ENCODE data around the gene CRY2.

The CRY2 gene

DNA sequence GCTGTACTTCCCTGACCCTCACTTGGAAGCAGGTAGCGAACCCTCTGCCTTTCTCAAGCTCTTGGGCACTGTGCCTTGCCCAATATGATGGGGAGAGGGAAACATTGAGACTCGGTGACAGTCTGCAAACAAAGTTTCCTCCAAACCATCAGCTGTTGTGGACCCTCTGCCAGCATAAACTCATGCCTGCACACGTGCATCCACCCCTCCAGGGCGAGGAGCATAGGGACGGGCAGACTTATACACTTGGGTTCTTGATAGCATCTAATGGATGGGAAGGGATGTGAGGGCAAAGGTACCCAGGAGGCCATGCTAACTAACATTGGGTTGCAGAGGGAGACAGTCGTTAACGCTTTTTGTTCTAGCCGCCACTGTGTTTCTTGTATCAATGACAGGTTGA is 29.9 kb downstream of the CRY2 start:
- no peak for DNase-seq

DNA sequence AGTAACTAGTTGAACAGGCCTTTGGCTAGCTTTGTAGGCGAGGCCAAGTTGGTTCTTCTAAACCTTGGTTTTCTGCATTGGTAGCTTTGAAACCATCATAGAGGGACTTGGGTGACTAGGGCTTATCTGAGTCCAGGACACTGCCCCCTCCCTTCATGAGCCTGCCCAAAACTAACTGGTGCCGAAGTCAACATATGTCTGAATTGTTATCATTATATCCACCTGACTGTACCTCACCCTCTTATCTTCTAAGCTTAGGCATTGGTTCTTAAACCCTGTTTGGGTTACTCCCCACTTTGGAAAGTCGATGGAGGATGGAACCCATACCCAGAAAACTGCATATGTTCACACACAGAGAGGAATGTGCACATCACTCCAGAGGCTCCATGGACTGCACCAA is 30.6 kb downstream of the CRY2 start:
- no peak for DNase-seq

DNA sequence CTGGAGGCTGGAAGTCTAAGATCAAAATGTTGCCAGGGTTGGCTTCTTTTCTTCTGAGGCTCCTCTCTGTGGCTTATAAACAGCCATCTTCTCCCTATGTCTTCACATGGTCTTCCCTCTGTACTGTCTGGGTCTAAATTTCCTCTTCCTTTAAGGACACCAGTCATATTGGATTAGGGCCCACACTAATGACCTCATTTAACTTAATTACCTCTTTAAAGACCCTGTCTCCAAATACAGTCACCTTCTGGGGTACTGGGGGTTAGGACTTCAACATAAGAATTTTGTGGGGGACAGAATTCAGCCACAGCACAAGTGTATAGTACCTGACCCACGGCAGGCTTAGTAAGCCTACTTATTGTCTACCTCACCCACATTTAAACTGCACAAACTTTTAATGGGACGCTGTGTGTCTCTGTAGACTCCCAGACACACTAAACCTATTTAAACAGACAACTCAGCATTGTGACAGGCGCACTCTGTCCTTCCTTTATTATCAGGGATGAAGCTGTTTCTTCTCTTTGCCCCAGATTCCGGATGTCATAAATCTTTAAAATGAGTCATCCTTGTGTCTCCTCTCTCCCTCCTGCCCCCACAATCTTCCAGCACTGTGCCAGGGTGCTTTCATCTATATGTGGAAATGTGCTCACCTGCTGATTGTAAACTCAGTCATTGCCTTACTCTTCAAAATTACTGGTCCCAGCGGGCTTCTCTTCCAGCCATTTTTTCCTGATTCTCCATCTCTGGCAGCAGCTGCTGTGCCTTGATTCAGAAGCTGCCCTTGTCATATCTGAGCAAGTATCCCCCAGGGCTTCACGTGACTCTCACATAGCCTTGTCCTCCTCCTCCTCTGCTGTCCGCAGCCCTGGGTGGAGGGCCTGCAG is 32.8 kb downstream of the CRY2 start:
- DNase-seq = peak in 22 of 56 donors; percentile 15 to 72 (median 36)

GRCh38 chr11:45880772-45881570 is 33.7 kb downstream of the CRY2 start:
- no peak for DNase-seq

DNA sequence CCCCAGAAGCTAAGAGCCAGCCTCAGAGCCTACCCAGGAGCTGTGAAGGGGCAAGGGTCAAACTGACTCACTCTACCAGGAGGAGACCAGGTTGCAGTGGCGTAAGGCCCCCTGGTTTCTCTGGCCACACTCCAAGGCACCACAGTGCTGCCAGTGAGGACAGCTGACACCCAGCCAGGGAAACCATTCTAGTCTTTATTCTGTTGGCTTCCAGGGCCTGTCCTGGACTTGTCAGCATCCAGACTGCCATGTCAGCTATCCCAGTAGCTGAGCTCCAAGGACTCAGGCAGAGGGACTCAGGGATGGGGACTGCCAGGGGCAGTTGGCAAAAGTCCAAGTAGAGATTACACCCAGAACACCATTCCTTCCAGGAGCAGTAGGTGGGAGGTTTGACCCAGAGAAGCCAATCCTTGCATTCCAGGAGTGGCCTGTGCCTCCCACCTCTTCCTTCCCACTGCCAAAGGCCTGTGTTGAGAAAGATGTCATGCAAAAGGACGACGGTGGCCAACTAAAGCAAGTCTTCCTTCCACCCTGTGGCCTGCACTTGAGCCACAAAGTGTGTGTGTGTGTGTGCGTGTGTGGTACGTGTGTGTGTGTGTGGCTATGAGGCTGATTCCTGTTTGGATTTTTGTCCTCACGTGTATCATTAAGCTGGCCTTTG is 34.6 kb downstream of the CRY2 start:
- no peak for DNase-seq

DNA sequence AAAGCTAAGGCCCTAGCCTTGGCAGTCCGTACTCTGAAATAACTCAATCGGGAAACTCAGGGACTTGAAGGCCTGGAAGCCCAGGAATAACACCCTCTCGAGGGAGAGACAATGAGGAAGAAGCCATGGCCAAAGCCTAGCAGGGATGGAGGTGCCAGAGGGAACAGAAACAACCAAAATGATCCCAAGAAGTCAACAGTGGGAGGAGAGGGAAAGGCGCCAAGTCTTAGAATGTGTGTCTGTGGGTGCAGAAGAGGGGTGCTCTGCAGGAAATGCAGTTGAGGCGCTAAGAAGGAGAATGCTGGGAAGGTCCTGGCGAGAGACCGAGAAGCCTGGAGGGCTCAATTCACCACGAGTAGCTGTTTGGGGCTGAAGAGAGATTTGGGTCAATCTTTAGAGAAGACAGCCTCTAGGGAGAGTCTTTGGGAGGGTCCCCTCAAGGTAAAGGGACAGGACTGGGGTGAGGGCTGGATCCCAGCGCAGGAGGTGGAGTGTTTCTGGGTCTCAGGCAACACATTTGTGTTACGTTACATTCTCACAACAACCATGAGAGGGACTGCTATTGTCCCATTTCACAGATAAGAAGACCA is 37.4 kb downstream of the CRY2 start:
- no peak for DNase-seq

DNA sequence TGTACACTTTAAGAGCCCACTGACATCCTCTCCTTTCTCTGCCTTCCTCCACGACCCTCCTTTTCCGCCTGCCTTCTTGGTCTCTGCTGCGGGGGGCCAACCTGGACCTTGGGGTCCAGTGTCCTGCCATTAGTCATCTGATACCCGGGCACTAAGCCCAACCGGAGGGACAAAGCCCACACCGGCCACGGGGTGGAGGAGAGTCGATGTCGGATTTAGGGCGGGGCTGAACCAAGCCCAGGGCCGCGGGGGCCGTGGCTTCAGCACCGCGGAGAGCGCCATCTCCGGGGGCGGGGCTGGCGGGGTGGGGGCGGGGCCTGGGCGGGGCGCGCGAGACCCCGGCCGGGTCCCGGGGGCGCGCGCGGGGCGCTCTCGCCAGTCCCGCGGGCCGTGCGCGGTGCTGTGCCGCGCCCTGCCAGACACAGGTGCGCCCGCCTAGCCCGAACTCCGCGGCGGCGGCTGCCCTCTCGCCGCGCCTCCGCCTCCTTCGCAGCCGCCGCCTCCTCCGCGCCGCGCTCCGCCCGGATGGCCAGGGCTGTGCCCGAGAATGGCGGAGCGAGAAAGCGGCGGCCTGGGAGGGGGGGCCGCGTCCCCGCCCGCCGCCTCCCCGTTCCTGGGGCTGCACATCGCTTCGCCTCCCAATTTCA is 38.1 kb downstream of the CRY2 start, which contains the start of gene MAPK8IP1:
TSS of gene MAPK8IP1 (plus strand) at position 378 of the 647 bp plus-strand sequence. CDS start at position 548, 170 bp downstream.
- DNase-seq = peak in 30 of 56 donors; percentile 23 to 75 (median 38)

GRCh38 chr11:45885921-45886721 is 38.8 kb downstream of the CRY2 start:
- DNase-seq = peak in 1 of 56 donors; percentile 64

DNA sequence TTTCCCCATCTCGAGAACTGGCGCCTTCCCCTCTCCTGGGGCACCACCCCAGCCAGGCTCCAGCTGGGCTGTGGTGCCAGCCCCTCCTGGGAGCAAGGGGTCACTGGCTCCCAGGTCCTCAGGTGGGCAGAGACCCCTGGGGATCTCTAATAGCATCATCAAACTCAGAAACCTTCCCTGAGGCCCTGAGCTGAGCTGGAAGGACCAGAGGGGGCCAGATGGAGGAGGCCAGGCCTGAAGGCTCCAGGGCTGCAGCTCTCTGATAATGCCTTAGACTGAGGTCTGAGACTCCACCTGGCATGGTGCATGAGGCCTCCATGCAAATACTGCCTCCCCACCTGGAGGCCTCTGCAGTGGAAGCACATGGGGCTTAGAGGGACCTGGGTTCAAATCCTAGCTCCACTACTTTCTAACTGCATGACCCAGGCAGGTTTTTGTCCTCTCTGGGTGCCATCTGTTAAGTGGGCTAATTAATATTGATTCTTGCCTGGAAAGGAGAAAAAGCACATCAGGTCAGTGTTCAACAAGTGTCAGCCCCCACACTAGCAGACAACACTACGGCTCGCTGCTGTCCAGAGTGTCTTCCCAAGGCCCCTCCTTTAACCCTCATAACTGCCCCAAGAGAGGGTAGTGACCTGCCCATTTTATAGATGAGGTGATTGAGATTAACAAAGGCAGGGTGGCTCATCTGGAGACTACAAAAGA is 39.7 kb downstream of the CRY2 start:
- DNase-seq = no peak

DNA sequence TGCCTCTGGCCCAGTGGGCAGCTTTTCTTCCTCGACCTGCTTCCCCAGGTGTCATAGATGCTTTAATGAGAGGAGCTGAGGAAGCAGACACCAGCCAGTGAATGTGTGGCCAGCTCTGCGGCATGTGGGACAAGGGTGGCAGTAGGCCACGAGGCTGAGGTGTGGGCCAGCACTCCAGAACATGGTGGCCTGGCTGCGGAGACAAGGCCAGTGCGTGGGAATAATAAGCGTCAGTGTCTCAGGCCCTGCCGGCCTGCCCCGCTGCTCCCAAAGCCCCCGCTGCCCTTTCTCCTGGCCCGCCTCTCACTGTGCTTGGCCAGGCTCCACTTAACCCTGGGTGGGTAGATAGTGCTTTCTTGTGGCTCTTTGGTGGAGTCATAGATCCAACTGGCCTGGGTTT is 40.3 kb downstream of the CRY2 start:
- no peak for DNase-seq

- DNase-seq = no peak
Observed at GRCh38 chr11:45889555-45889954, 42.3 kb downstream of the CRY2 start.

DNA sequence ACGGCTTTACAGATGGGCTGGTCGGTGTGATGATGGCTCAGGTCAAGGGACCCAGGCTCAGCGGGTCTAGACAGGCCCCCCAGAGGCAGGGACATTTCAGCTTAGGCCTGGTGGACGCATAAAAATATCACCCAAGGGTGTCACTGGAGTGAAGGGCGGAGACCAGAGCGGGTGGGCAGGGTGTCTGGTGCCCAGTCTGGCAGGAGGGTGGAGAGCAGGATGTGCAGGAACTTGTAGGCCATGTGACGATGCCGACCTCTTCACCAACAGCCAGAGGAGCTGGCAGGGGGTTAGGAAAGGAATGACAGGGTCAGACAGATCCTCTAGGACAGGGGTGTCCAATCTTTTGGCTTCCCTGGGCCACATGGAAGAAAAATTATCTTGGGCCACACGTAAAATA is 42.7 kb downstream of the CRY2 start:
- no peak for DNase-seq

DNA sequence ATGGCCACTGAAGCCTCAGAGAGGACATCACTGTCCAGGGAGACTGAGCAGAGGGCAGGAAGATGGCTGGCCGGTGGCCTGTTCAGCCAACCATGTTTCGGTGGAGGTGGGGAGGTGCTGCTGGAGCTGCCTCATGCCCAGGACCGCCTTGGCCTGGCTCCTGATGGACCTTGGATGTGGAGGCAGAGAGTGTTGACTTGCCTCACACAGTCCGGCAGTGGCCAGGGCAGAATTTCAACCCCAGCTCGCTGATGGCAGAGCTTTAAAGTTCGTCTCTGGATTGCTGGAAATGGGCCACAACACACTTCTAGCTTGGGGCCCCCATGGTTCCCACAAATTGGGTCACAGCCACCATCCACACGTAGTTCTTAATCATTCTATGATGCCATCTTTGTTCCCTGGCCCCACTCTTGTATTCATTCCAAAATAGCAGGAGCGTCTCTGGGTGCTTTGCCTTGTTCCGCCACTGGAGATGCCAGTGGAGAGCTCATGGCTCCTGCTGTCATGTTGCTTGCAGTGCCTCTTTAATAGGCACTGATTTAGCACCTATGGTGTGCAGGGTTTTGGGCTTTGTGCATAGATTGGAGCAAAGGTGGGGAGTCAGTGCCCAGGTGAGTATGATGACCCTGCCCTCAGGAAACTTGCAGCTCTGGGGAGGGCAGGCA is 43.7 kb downstream of the CRY2 start:
- DNase-seq = peak in 3 of 56 donors; percentile 15 to 24 (median 23)

GRCh38 chr11:45892856-45893255 is 45.6 kb downstream of the CRY2 start:
- DNase-seq = no peak

DNA sequence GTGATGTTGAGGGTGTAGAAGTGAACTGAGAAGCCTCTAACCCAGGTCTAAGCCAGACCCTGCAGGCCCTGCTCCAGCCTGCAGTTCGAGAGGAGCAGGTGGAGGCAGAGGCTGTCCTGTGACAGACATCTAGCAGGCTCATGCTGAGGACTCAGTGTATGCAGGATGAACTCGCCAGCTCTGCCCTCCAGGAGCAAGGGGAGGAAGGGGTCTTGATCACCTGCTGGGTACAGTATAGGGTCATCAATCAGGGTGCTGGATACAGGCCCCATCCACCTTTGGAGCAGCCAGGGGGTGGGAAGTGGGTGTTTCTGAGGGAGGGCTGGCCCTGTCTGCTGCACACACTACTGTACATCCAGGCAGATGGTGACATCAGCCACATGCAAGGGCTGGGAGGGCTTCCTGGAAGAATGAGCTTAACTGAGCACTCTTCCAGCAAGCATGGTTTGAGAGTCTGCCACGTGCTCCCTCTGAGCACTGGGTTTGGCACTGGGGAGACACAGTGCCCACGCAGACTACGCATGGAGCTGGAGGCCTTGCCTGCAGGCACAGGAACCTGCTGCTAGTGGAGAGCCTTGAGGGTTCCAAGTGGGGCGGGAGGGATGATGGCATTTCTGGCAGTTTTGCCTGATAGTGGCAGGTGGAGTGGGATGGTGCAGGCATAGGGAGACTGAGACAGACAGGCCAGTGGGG is 47.4 kb downstream of the CRY2 start:
- peak in 10 of 56 donors; percentile 20 to 46 (median 38) for DNase-seq

- DNase-seq = no peak
Observed at GRCh38 chr11:45895553-45896259, 48.4 kb downstream of the CRY2 start.

GRCh38 chr11:45896422-45896984 is 49.2 kb downstream of the CRY2 start:
- peak in 21 of 56 donors; percentile 18 to 74 (median 36) for DNase-seq

Data from nucleus accumbens (tissue), 56 donors.